ENCODE results near the gene GPR37L1. TPM values are rescaled to one million over a fixed set of nuclear protein-coding genes. Genes with fewer than 3 reads are reported as not detected.

The GPR37L1 gene
- total and polyA plus RNA-seq, 4 experiments from 2014 or later = 0.07 TPM; not detected in 3

GRCh38 chr1:202154766-202155477 lies 32.2 kb downstream of the GPR37L1 start:
- DNase-seq = peak; percentile 58 to 70 (median 64)
- Mint-ChIP-seq H3K36me3 (peaks cover 39 to 75% of the 10 kb centered on the region in 2 donors), H3K4me1 (peaks cover 32 to 60% (median 48%) of the 10 kb centered on the region in 4 donors), H3K9me3 (no peaks in the 10 kb centered on the region), H3K27me3 (no peaks in the 10 kb centered on the region), H3K4me3 (peak overlapping the region in 4 of 8 donors; percentile 26 to 61 (median 39)), H3K27ac (peak overlapping the region; percentile 72 to 95 (median 90))
- Histone ChIP-seq H3K27ac (ENCODE audit: low read depth, low read length) (peak overlapping the region; percentile 56), H3K27me3 (ENCODE audit: insufficient read depth, low read length) (no peaks in the 10 kb centered on the region), H3K9me3 (ENCODE audit: control insufficient read depth in 1 of 2, low read length in 2 of 2) (no peaks in the 10 kb centered on the region), H3K4me3 (ENCODE audit: low read length in 2 of 2) (no peak overlapping the region), H3K4me1 (ENCODE audit: insufficient read depth, low read length) (peaks cover 55% of the 10 kb centered on the region), H3K36me3 (ENCODE audit: insufficient read depth, low read length) (peaks cover 70% of the 10 kb centered on the region)
- ChIA-PET CTCF (ENCODE audit: partially characterized antibody) (interaction anchor here (0.6 to 4.8 kb wide), 26 partner anchors 8 to 565 kb away, joined by 3 to 40 read pairs (median 3); partner anchors contain the start of genes ARL8A and LGR6), POLR2A (ENCODE audit: partially characterized antibody) (interaction anchor here (0.6 to 10.7 kb wide), 6 partner anchors 7 to 120 kb away, joined by 3 to 164 read pairs (median 5); partner anchors contain the start of genes ARL8A and PTPN7)
- intact Hi-C loops (cut with micrococcal nuclease) = loop anchor here (2.0 kb wide), 1 partner anchor 30 kb away; no protein-coding TSS in a partner anchor

- DNase-seq = peak in 1 of 5 donors; percentile 50
Observed at GRCh38 chr1:202155478-202156021, 32.8 kb downstream of the GPR37L1 start.

GRCh38 chr1:202156590-202156989 lies 33.9 kb downstream of the GPR37L1 start:
- intact Hi-C loops (cut with micrococcal nuclease) = no loop called here
- Histone ChIP-seq H3K4me1 (ENCODE audit: insufficient read depth, low read length) (peaks cover 66% of the 10 kb centered on the region), H3K27me3 (ENCODE audit: insufficient read depth, low read length) (no peaks in the 10 kb centered on the region), H3K9me3 (ENCODE audit: control insufficient read depth in 1 of 2, low read length in 2 of 2) (no peaks in the 10 kb centered on the region), H3K36me3 (ENCODE audit: insufficient read depth, low read length) (peaks cover 54% of the 10 kb centered on the region), H3K27ac (ENCODE audit: low read depth, low read length) (peak overlapping the region; percentile 39), H3K4me3 (ENCODE audit: low read length in 2 of 2) (no peak overlapping the region)
- DNase-seq = no peak
- peaks cover 44 to 74% (median 53%) of the 10 kb centered on the region in 4 donors for H3K4me1 Mint-ChIP-seq
- peak overlapping the region; percentile 72 to 89 (median 86) for H3K27ac Mint-ChIP-seq
- POLR2A ChIA-PET (ENCODE audit: partially characterized antibody) = interaction anchor here (1.4 to 10.7 kb wide), 2 partner anchors 8 to 10 kb away, joined by 4 to 164 read pairs; partner anchors contain the start of gene ARL8A
- CTCF ChIA-PET (ENCODE audit: partially characterized antibody) = interaction anchor here (1.1 to 4.8 kb wide), 6 partner anchors 9 to 160 kb away, joined by 3 to 40 read pairs (median 19); no protein-coding TSS in a partner anchor
- H3K4me3 Mint-ChIP-seq = peak overlapping the region in 4 of 8 donors; percentile 12 to 65 (median 43)
- H3K9me3 Mint-ChIP-seq = no peaks in the 10 kb centered on the region
- no peaks in the 10 kb centered on the region for H3K27me3 Mint-ChIP-seq
- H3K36me3 Mint-ChIP-seq = peaks cover 30 to 64% of the 10 kb centered on the region in 2 donors

More at GRCh38 chr1:202155478-202156021, 32.8 kb downstream of the GPR37L1 start:
- Histone ChIP-seq H3K4me1 (ENCODE audit: insufficient read depth, low read length) (peaks cover 56% of the 10 kb centered on the region), H3K9me3 (ENCODE audit: control insufficient read depth in 1 of 2, low read length in 2 of 2) (no peaks in the 10 kb centered on the region), H3K4me3 (ENCODE audit: low read length in 2 of 2) (no peak overlapping the region), H3K27ac (ENCODE audit: low read depth, low read length) (peak overlapping the region; percentile 56), H3K36me3 (ENCODE audit: insufficient read depth, low read length) (peaks cover 64% of the 10 kb centered on the region), H3K27me3 (ENCODE audit: insufficient read depth, low read length) (no peaks in the 10 kb centered on the region)
- peak overlapping the region; percentile 72 to 95 (median 89) for H3K27ac Mint-ChIP-seq
- CTCF ChIA-PET (ENCODE audit: partially characterized antibody) = interaction anchor here (0.6 to 4.8 kb wide), 24 partner anchors 8 to 226 kb away, joined by 3 to 40 read pairs (median 4); partner anchors contain the start of genes ARL8A and LGR6
- POLR2A ChIA-PET (ENCODE audit: partially characterized antibody) = interaction anchor here (1.3 to 10.7 kb wide), 3 partner anchors 6 to 11 kb away, joined by 7 to 164 read pairs (median 30); partner anchors contain the start of genes ARL8A and PTPN7
- no peaks in the 10 kb centered on the region for H3K27me3 Mint-ChIP-seq
- peaks cover 34 to 64% (median 50%) of the 10 kb centered on the region in 4 donors for H3K4me1 Mint-ChIP-seq
- peaks cover 38 to 74% of the 10 kb centered on the region in 2 donors for H3K36me3 Mint-ChIP-seq
- H3K9me3 Mint-ChIP-seq = no peaks in the 10 kb centered on the region
- intact Hi-C loops (cut with micrococcal nuclease) = loop anchor here (2.0 kb wide), 1 partner anchor 29 kb away; no protein-coding TSS in a partner anchor
- H3K4me3 Mint-ChIP-seq = peak overlapping the region in 1 of 8 donors; percentile 11

GRCh38 chr1:202157945-202158344 lies 35.2 kb downstream of the GPR37L1 start:
- POLR2A ChIA-PET (ENCODE audit: partially characterized antibody) = interaction anchor here (10.7 kb wide), 1 partner anchor 12 kb away, joined by 164 read pairs; the partner anchor contains the start of gene ARL8A
- intact Hi-C loops (cut with micrococcal nuclease) = no loop called here
- Mint-ChIP-seq H3K4me1 (peaks cover 53 to 88% (median 66%) of the 10 kb centered on the region in 4 donors), H3K9me3 (no peaks in the 10 kb centered on the region), H3K4me3 (peak overlapping the region in 7 of 8 donors; percentile 45 to 98 (median 94)), H3K27me3 (no peaks in the 10 kb centered on the region), H3K27ac (peak overlapping the region; percentile 81 to 99 (median 97)), H3K36me3 (peaks cover 30 to 58% of the 10 kb centered on the region in 2 donors)
- CTCF ChIA-PET (ENCODE audit: partially characterized antibody) = no interaction called here
- no peaks in the 10 kb centered on the region for H3K27me3 ChIP-seq (ENCODE audit: insufficient read depth, low read length)
- H3K4me1 ChIP-seq (ENCODE audit: insufficient read depth, low read length) = peaks cover 80% of the 10 kb centered on the region
- H3K36me3 ChIP-seq (ENCODE audit: insufficient read depth, low read length) = peaks cover 41% of the 10 kb centered on the region
- H3K4me3 ChIP-seq (ENCODE audit: low read length in 2 of 2) = peak overlapping the region in 1 of 2 donors; percentile 89
- no peaks in the 10 kb centered on the region for H3K9me3 ChIP-seq (ENCODE audit: control insufficient read depth in 1 of 2, low read length in 2 of 2)
- H3K27ac ChIP-seq (ENCODE audit: low read depth, low read length) = peak overlapping the region; percentile 39
- DNase-seq = no peak

GRCh38 chr1:202158810-202159533 lies 36.3 kb downstream of the GPR37L1 start:
- POLR2A ChIA-PET (ENCODE audit: partially characterized antibody) = interaction anchor here (0.8 to 10.7 kb wide), 3 partner anchors 6 to 13 kb away, joined by 3 to 164 read pairs (median 30); partner anchors contain the start of gene ARL8A
- intact Hi-C loops (cut with micrococcal nuclease) = no loop called here

More at GRCh38 chr1:202158810-202159533, 36.3 kb downstream of the GPR37L1 start:
- Mint-ChIP-seq H3K4me1 (peaks cover 54 to 92% (median 73%) of the 10 kb centered on the region in 4 donors), H3K4me3 (peak overlapping the region; percentile 92 to 98 (median 96)), H3K36me3 (peaks cover 24 to 49% of the 10 kb centered on the region in 2 donors), H3K27ac (peak overlapping the region; percentile 94 to 99 (median 99)), H3K27me3 (no peaks in the 10 kb centered on the region), H3K9me3 (no peaks in the 10 kb centered on the region)
- Histone ChIP-seq H3K4me3 (ENCODE audit: low read length in 2 of 2) (peak overlapping the region; percentile 89 to 93), H3K27me3 (ENCODE audit: insufficient read depth, low read length) (no peaks in the 10 kb centered on the region), H3K9me3 (ENCODE audit: control insufficient read depth in 1 of 2, low read length in 2 of 2) (no peaks in the 10 kb centered on the region), H3K4me1 (ENCODE audit: insufficient read depth, low read length) (peaks cover 90% of the 10 kb centered on the region), H3K36me3 (ENCODE audit: insufficient read depth, low read length) (peaks cover 30% of the 10 kb centered on the region), H3K27ac (ENCODE audit: low read depth, low read length) (peak overlapping the region; percentile 93)
- CTCF ChIA-PET (ENCODE audit: partially characterized antibody) = interaction anchor here (1.9 to 2.0 kb wide), 4 partner anchors 22 to 34 kb away, joined by 4 to 13 read pairs (median 7); partner anchors contain the start of gene LGR6
- no peak for DNase-seq
